Measurements from ENCODE around the gene GNG11. TPM values are rescaled to one million over a fixed set of nuclear protein-coding genes. Genes with fewer than 3 reads are reported as not detected.

The GNG11 gene
- total RNA-seq, result 1 to 10 TPM; 3.3 to 6.8 (median 5.3) TPM

DNA sequence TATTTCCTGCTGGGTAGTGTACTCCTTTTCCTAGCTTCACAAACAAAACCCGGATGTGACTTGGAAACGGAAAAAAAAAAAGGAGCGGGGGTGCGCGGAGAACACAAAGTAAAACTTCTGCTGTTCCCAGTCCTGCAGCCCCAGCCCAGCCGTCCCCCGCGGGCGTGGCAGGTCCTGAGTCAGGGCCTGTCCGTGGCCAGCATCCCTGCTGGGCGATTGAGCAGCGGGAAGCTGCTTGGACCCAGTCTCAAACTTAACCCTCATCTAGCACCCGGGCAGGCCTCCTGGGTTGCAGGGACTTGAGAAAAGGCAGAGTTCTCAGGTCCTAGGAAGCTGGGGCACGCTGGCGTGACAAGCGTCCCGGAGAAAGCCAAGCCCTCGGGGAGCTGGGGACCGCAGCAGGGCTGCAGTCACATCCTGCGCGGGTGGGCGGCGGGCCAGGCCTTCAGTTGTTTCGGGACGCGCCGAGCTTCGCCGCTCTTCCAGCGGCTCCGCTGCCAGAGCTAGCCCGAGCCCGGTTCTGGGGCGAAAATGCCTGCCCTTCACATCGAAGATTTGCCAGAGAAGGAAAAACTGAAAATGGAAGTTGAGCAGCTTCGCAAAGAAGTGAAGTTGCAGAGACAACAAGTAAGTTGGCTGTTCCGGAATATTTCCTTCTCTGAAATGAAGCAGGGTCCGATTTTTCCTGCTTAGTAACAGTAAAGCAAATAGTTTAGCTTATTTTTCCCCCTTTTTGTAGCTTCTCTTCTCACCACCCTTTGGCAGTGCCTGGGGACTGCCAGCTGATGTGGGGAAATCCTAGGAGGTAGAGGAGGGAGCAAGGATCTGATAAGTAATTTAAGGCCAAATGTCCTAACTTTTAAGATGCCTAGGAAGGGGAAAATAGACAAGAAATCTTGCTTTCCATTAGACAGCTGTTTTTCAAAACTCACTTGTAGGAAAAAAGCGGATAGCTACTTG, at the start of gene GNG11:
TSS of gene GNG11 (plus strand) at position 129 of the 960 bp plus-strand sequence. CDS start at position 532, 403 bp downstream.
- H3K4me3 ChIP-seq, result peak within 1 kb of the TSS; percentile 60
- H3K4me1 ChIP-seq, result peaks cover 13% of the 10 kb centered on the region
- no peaks in the 10 kb centered on the region for H3K27me3 ChIP-seq
- TF ChIP-seq, protein P1, sequence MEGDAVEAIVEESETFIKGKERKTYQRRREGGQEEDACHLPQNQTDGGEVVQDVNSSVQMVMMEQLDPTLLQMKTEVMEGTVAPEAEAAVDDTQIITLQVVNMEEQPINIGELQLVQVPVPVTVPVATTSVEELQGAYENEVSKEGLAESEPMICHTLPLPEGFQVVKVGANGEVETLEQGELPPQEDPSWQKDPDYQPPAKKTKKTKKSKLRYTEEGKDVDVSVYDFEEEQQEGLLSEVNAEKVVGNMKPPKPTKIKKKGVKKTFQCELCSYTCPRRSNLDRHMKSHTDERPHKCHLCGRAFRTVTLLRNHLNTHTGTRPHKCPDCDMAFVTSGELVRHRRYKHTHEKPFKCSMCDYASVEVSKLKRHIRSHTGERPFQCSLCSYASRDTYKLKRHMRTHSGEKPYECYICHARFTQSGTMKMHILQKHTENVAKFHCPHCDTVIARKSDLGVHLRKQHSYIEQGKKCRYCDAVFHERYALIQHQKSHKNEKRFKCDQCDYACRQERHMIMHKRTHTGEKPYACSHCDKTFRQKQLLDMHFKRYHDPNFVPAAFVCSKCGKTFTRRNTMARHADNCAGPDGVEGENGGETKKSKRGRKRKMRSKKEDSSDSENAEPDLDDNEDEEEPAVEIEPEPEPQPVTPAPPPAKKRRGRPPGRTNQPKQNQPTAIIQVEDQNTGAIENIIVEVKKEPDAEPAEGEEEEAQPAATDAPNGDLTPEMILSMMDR (IDR thresholded peaks at IDR 0.05), result no peak
- TF ChIP-seq POLR2A (IDR thresholded peaks at IDR 0.05), result no peak
- TF ChIP-seq EP300 (IDR thresholded peaks at IDR 0.05), result no peak
- TF ChIP-seq POLR2AphosphoS5 (IDR thresholded peaks at IDR 0.05), result no peak
- WGBS, result 2% methylated on average over 38 of the region's 39 CpGs
- H3K36me3 ChIP-seq, result peaks cover 5% of the 10 kb centered on the region
- no peaks in the 10 kb centered on the region for H3K9me3 ChIP-seq
- peak; percentile 86 to 90 for DNase-seq (ENCODE audit: low spot score in 2 of 2)
- H3K27ac ChIP-seq, result peak within 1 kb of the TSS; percentile 86

DNA sequence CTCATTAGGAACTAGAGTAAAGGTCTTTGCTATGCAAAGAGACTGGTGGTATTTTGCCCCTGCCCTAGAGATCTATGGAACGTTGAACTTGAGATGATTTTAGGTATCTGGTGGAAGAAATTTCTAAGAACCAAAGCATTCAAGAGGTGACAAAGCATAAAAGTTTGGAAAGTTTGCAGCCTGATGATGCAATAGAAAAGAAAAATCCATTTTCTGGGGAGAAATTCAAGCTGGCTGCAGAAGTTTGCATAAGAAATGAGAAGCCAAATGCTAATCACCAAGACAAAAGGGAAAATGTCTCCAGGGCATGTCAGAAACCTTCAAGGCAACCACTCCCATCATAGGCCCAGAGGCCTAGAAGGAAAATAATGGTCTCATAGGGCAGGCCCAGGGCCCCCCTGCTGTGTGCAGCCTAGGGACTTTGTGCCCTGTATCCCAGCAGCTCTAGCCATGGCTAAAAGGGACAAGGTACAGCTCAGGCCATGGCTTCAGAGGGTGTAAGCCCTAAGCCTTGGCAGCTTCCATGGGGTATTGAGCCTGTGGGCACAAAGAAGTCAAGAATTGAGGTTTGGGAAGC, 47.4 kb upstream of the GNG11 start:
- no peaks in the 10 kb centered on the region for H3K9me3 ChIP-seq
- no peaks in the 10 kb centered on the region for H3K27me3 ChIP-seq
- no peaks in the 10 kb centered on the region for H3K36me3 ChIP-seq
- WGBS, result 80% methylated on average over 1 of the region's 1 CpG
- no peak for TF ChIP-seq EP300 (IDR thresholded peaks at IDR 0.05)
- no peak for TF ChIP-seq POLR2A (IDR thresholded peaks at IDR 0.05)
- TF ChIP-seq POLR2AphosphoS5 (IDR thresholded peaks at IDR 0.05), result no peak
- TF ChIP-seq, protein P1 (IDR thresholded peaks at IDR 0.05), result no peak
- no peak overlapping the region for H3K4me3 ChIP-seq
- no peak overlapping the region for H3K27ac ChIP-seq
- DNase-seq (ENCODE audit: low spot score in 2 of 2), result no peak
- no peaks in the 10 kb centered on the region for H3K4me1 ChIP-seq

DNA sequence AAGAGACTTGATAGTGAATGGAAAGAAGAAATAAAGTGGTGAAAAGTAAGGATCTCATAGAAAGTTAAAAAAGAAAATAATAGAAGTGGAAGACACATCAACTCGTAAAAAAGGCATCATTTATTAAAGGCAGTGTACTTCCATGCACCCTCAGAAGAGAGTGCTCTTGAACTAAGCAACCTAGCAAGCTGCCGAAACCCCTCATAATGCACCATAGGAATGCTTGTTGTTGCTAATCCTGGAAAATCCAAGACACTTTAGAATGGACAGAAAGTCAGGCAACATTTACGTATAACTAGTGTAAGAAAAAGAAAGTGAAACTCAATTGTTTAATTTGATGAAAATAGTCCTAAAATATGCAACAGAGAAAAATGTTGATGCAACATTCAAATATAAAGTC, 43.8 kb upstream of the GNG11 start:
- Histone ChIP-seq H3K9me3 (no peaks in the 10 kb centered on the region), H3K4me3 (no peak overlapping the region), H3K36me3 (no peaks in the 10 kb centered on the region), H3K4me1 (no peaks in the 10 kb centered on the region), H3K27ac (no peak overlapping the region), H3K27me3 (no peaks in the 10 kb centered on the region)
- TF ChIP-seq POLR2A (IDR thresholded peaks at IDR 0.05), result no peak
- TF ChIP-seq EP300 (IDR thresholded peaks at IDR 0.05), result no peak
- TF ChIP-seq, protein P1 (IDR thresholded peaks at IDR 0.05), result no peak
- no peak for TF ChIP-seq POLR2AphosphoS5 (IDR thresholded peaks at IDR 0.05)
- no peak for DNase-seq (ENCODE audit: low spot score in 2 of 2)
- WGBS, result 85% methylated on average over 3 of the region's 3 CpGs

DNA sequence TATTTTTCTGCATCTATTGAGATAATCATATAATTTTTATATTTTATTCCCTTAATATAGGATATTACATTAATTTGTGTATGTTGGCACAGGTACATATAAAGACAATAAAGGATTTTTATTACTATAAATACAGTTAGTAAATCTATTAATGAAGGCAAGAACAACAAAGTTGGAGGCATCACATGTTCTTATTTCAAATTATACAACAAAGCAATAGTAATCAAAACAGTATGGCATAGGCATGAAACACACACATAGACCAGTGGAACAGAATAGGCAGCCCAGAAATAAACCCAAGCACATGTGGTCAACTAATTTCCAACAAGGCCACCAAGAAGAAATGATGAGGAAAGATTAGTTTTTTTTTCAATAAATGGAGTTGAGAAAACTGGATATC, 42.2 kb upstream of the GNG11 start:
- H3K4me1 ChIP-seq, result no peaks in the 10 kb centered on the region
- H3K27me3 ChIP-seq, result no peaks in the 10 kb centered on the region
- H3K27ac ChIP-seq, result no peak overlapping the region
- no peak overlapping the region for H3K4me3 ChIP-seq
- no peak for DNase-seq (ENCODE audit: low spot score in 2 of 2)
- H3K36me3 ChIP-seq, result no peaks in the 10 kb centered on the region
- TF ChIP-seq POLR2AphosphoS5 (IDR thresholded peaks at IDR 0.05) (no peak), POLR2A (IDR thresholded peaks at IDR 0.05) (no peak), EP300 (IDR thresholded peaks at IDR 0.05) (no peak)
- TF ChIP-seq, protein P1 (IDR thresholded peaks at IDR 0.05), result no peak
- no peaks in the 10 kb centered on the region for H3K9me3 ChIP-seq

DNA sequence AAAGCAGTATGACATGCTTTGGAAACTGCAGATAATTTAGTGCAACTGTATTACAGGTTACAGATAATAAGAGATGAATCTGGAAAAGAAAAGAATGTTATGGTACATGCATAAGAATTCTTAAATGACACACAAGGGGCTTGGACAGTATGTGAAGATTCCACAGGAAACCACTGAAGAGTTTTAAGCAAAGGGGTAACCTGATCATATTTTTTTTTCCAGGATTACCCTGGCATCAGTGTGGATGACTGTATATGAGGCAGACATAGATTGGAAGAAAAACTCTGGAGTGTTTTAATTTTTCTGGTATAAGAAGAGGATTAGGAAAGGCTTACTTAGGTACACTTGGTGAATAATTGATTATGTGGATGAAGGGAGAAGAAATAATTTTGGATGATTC, 39.1 kb upstream of the GNG11 start:
- TF ChIP-seq EP300 (IDR thresholded peaks at IDR 0.05), result no peak
- TF ChIP-seq POLR2A (IDR thresholded peaks at IDR 0.05), result no peak
- TF ChIP-seq, protein P1 (IDR thresholded peaks at IDR 0.05), result no peak
- TF ChIP-seq POLR2AphosphoS5 (IDR thresholded peaks at IDR 0.05), result no peak
- H3K27ac ChIP-seq, result no peak overlapping the region
- H3K36me3 ChIP-seq, result no peaks in the 10 kb centered on the region
- DNase-seq (ENCODE audit: low spot score in 2 of 2), result no peak
- no peaks in the 10 kb centered on the region for H3K4me1 ChIP-seq
- H3K9me3 ChIP-seq, result no peaks in the 10 kb centered on the region
- H3K4me3 ChIP-seq, result no peak overlapping the region
- H3K27me3 ChIP-seq, result no peaks in the 10 kb centered on the region
